ENCODE data around the gene SLC25A34.

Gene SLC25A34

DNA sequence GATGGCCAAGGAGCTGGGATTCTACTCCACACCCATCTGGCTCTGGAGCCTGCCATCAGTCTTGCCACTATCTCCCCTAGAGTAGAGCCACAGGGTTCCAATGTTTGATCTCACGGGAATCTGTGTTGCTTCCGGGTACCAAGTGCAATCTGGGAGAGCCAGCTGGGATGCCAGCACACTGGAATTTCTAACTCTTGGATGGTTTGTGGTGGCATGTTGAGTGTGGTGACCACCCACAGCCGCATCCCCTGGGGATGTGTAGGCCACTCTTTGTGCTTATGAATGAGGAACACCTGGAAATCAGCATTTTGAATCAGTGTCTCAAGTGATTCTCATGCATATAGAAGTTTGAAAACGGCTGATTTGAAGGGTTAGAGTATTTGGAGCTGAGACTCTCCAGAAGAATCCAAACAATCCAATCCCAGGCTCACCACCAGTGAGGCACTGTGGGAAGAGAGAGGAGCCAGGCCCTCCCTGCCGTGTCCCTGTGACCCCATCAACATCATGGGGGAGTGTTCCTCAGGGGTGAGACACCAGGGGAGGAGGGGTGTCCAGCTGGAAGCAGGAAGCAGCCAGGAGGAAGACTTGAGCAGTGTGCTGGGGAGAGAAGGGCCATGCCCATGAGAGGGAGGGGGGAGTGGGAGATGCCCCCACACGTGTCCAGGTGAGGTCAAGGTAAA is 35.9 kb downstream of the SLC25A34 start:
- DNase-seq, result no peak

DNA sequence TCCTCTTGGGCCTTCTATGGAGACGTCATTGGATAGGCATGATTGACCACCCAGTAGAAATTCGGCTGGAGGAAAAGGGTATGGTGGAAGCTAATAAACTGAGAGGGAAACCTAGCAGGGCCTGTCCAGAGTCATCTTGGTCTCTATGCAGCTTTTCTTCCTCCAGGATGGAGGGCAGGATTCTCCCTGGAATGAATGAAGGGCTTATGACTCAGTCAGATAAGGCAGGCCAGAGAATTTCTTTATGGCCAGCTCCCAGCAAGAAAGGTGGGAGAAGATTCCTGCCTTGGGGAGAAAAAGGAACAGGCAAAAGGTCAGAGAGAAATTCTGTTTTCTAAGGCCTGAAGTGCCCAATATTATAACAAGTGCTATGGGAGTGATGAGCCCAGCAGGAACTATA is 39.6 kb downstream of the SLC25A34 start:
- no peak for DNase-seq

DNA sequence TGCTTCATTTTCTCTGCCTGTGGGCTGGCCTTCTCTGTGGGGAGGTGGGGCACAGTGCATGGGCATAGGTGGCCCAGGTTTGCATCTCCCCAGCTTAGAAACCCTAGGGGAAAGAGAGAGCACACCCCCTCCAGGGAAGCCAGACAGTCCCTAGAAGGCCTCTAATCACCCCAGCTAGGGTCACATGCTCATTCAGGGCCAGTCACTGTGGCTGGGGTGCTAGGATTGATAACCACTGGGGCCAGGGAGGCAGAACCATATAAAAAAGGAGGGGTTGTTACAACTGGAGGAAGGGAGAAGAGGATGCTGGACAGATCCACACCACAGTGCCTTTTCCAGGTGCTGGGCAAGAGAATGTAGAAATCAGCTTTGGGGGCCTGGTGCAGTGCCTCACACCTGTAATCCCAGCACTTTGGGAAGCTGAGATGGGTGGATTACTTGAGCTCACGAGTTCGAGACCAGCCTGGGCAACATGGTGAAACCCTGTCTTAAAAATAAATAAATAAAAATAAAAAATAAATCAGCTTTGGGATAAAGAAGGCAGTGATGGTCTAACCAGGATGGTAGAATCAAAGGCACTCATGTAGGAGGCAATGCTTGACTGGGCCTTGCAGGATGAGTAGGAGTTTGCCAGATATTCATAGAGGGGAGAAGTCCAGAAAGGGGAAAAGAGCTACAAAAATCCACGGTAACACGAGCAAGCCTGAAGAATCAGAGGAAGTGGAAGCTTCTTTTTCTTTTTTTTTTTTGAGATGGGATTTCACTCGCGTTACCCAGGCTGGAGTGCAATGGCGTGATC is 42.0 kb downstream of the SLC25A34 start:
- DNase-seq, result no peak

DNA sequence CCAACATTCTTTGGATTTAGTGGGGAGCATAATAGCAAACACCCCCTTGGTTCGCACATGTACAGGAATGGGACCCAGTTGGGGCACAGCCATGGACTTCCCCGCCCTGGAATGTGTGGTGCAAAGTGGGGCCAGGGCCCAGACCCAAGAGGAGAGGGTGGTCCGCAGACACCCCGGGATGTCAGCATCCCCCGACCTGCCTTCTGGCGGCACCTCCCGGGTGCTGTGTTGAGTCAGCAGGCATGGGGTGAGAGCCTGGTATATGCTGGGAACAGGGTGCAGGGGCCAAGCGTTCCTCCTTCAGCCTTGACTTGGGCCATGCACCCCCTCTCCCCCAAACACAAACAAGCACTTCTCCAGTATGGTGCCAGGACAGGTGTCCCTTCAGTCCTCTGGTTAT is 49.6 kb downstream of the SLC25A34 start:
- no peak for DNase-seq

DNA sequence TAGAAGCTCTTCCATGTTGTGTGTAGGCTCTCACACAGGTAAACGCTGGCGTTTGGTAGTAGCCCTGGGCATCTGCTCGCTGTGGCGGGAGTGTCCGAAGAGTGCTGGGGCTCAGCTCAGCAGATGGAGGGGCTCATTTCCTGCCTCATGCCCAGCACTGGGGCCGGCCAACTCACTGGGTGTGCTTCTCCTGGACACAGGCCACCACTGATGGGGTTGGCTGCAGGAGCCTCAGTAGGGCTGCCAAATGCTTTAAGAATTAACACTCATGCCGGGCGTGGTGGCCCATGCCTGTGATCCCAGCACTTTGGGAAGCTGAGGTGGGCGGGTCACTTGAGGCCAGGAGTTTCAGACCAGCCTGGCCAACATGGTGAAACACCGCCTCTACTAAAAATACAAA is 50.5 kb downstream of the SLC25A34 start:
- no peak for DNase-seq

DNA sequence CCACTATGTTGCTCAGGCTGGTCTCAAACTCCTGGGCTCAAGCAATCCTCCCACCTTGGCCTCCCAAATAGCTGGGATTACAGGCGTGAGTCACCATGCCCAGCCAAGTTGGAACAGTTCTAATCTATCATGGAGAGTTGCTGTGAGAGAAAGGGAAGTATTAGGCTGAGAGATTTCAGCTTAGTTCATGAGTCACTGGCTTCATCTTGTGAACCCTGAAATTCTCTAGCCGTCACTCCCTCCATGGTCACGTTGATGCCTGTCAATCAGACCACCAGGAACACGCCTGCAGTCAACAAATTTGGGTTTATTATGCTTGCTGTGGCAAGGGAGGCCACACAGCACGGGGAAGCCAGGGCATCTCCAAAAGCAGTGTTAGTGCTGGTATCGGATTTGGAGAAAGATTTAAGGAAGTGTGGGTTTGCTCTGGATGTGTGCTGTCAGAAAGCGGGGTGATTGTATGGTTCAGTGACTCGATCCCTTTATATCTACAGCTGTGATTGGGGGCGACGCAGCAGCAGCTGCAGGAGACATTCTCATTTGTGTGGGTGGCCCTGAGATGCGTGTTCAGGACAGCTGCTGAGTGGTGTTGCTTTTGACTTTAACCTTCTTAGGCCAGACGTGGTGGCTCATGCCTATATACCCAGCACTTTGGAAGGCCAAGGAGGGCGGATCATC is 52.7 kb downstream of the SLC25A34 start:
- no peak for DNase-seq

Measured in hypothalamus (tissue), 51 donors.